Gastroesophageal sphincter (tissue), 4 donors: ENCODE measurements around the gene KBTBD12. TPM values are rescaled to one million over a fixed set of nuclear protein-coding genes. Genes with fewer than 3 reads are reported as not detected.
"Not testable (repeated sequence)": the region's sequence is repeated elsewhere in the genome, so short reads cannot be mapped to it uniquely, and the experiment has no call there.

Experiments
- ATAC-seq: fragments of 150-250 bp; one replicate; pipeline ENCODE4 v1.9.1; 2016; ENCODE audit warnings: mild to moderate bottlenecking, moderate library complexity
- H3K27ac ChIP-seq, 4 donors: fragments of 200-600 bp; sonication (generic) in 3 of 4; 1 replicate in 3 of 4; 2 replicates in 1 of 4; pipeline ENCODE4 v1.5.1; 2016 to 2019
- H3K27me3 ChIP-seq: fragments of 200-600 bp; sonication (generic); one replicate; pipeline ENCODE4 v1.5.1; 2019
- H3K36me3 ChIP-seq, 2 donors: fragments of 200-600 bp; sonication (generic); one replicate each; pipeline ENCODE4 v1.5.1; 2019; ENCODE audit warnings: control low read depth in 1 of 2
- H3K4me1 ChIP-seq, 3 donors: fragments of 200-600 bp; sonication (generic); 1 replicate in 2 of 3; 2 replicates in 1 of 3; pipeline ENCODE4 v1.5.1; 2016 to 2019; ENCODE audit warnings: control low read depth in 2 of 3
- H3K4me3 ChIP-seq, 2 donors: fragments of 200-600 bp; sonication (generic); one replicate each; pipeline ENCODE4 v1.5.1; 2019; ENCODE audit warnings: mild to moderate bottlenecking in 1 of 2, moderate library complexity in 1 of 2
- H3K9me3 ChIP-seq, 3 donors: fragments of 200-600 bp; sonication (generic); one replicate each; pipeline ENCODE4 v1.5.1; 2017 to 2019; ENCODE audit warnings: control low read depth in 2 of 3
- EP300 ChIP-seq: sonication (generic); formaldehyde crosslinking; IDR thresholded peaks from one replicate; pipeline ENCODE4 v1.6.1; 2017; ENCODE audit warnings: antibody characterized with exemption, mild to moderate bottlenecking
- POLR2A ChIP-seq, 2 donors: fragments of 450-650 bp; IDR thresholded peaks; one replicate each; pipeline ENCODE4 v1.6.1; 2017; ENCODE audit warnings: antibody characterized with exemption in 2 of 2, mild to moderate bottlenecking in 2 of 2, moderate library complexity in 1 of 2
- POLR2AphosphoS5 ChIP-seq: sonication (generic); formaldehyde crosslinking; IDR thresholded peaks from one replicate; pipeline ENCODE4 v1.6.1; 2017; ENCODE audit warnings: antibody characterized with exemption
- WGBS, 2 donors: methylation state at CpG; one replicate each; pipeline ENCODE4 v1.1.5; 2018; ENCODE audit warnings: low coverage in 1 of 2; 5-methylcytosine and 5-hydroxymethylcytosine counted together
- total RNA-seq, 4 donors: library from RNA; depleted of rRNA; stranded (reverse); fragments of >200 nt; gene quantifications; one replicate each; pipeline ENCODE4 v1.1.0, GENCODE V29; 2016
- TF ChIP-seq, protein P1 (sequence below), 4 experiments: fragments of 200-600 bp in 2 of 4; fragments of 450-650 bp in 2 of 4; sonication (generic) in 1 of 4; IDR thresholded peaks; one replicate each; pipeline ENCODE4 v1.5.1; 2017 to 2019; ENCODE audit warnings: antibody characterized with exemption in 4 of 4, mild to moderate bottlenecking in 2 of 4, moderate library complexity in 2 of 4

KBTBD12 gene
- total RNA-seq, 4 donors from 2014 or later, result 2.2 to 11.2 (median 5.8) TPM

DNA sequence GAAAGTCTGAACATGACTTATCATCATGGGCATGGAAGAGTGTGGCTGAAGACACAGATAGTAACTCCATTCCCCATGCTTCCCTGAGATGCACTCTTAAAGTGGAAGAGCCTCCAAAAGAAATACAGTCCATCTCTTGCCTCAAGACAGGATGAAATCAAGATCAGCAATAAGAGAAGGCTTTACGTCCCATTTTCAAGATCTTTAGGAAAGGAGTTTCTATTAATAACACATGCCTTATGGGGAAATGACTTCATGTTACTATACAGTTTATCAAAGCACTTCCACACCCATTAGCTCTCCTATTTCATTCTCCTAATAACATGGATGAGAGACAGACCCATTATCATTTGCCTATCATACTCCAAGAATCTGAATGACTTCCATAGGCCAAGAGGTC lies 6.1 kb upstream of the KBTBD12 start:
- Histone ChIP-seq H3K36me3 (no peaks in the 10 kb centered on the region), H3K4me1 (peaks cover 0 to 18% (median 7%) of the 10 kb centered on the region in 3 donors), H3K27ac (no peak overlapping the region), H3K27me3 (no peaks in the 10 kb centered on the region), H3K9me3 (no peaks in the 10 kb centered on the region), H3K4me3 (no peak overlapping the region)
- 0 to 67% methylated on average over 1 of the region's 1 CpG for WGBS, 2 donors
- TF ChIP-seq EP300 (no peak), POLR2A (IDR thresholded peaks at IDR 0.05) (no peak), POLR2AphosphoS5 (no peak)
- TF ChIP-seq, protein P1, sequence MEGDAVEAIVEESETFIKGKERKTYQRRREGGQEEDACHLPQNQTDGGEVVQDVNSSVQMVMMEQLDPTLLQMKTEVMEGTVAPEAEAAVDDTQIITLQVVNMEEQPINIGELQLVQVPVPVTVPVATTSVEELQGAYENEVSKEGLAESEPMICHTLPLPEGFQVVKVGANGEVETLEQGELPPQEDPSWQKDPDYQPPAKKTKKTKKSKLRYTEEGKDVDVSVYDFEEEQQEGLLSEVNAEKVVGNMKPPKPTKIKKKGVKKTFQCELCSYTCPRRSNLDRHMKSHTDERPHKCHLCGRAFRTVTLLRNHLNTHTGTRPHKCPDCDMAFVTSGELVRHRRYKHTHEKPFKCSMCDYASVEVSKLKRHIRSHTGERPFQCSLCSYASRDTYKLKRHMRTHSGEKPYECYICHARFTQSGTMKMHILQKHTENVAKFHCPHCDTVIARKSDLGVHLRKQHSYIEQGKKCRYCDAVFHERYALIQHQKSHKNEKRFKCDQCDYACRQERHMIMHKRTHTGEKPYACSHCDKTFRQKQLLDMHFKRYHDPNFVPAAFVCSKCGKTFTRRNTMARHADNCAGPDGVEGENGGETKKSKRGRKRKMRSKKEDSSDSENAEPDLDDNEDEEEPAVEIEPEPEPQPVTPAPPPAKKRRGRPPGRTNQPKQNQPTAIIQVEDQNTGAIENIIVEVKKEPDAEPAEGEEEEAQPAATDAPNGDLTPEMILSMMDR (IDR thresholded peaks at IDR 0.05), result no peak
- no peak for ATAC-seq

DNA sequence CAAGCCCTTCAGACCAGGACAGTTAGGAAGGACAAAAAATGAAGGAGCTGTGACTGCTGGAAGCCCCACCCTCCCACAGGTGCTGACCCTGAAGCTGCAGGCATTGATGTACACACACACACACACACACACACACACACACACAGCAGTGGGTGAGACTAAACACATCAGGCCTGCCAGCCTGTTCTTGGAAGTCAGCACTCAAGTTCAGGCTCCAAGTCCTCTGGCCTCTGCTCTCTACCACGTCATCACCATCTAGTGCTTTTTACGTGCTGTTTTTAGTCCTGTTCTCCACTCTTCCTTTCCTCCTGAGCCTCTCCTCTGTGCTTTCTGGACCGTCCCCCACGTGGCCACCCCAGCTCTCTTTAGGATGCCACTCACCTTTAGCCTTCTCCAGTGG lies 5.4 kb upstream of the KBTBD12 start:
- Histone ChIP-seq H3K27me3 (no peaks in the 10 kb centered on the region), H3K36me3 (no peaks in the 10 kb centered on the region), H3K27ac (no peak overlapping the region), H3K9me3 (no peaks in the 10 kb centered on the region), H3K4me1 (peaks cover 0 to 24% (median 12%) of the 10 kb centered on the region in 3 donors), H3K4me3 (no peak overlapping the region)
- WGBS, 2 donors, result 81% methylated on average over 4 of the region's 4 CpGs; no CpG with 5 or more reads in 1 of the 2 donors
- ATAC-seq, result no peak
- TF ChIP-seq POLR2AphosphoS5 (no peak), EP300 (no peak), POLR2A (IDR thresholded peaks at IDR 0.05) (no peak)
- TF ChIP-seq, protein P1 (IDR thresholded peaks at IDR 0.05), result no peak

DNA sequence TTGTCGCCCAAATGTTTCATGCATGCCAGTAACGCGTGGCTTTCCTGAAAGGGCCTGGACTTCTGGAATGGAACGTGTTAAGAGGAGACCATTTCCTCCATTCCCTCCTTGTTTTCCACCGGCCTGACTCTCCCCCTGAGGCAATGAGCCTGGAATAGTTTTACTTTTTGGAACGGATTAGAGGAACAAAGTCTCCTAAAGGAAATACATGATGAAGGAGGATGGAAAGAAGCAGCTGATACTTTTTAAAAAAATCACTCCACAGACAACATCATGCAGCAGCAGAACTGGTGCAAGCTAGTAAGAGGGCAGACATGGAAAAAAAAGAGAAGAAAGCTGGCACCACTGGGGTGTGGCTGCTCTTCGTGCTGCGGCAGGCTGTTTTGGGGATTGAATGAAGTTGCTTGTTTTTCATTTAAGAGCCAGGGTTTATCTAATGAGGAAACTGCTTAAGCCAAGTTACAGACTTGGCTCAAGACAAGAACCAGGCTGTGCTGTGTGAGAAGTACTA lies 3.6 kb upstream of the KBTBD12 start:
- ATAC-seq, result peak; percentile 10
- 14% methylated on average over 2 to 8 of the region's 8 CpGs for WGBS, 2 donors
- no peaks in the 10 kb centered on the region for H3K27me3 ChIP-seq
- no peaks in the 10 kb centered on the region for H3K9me3 ChIP-seq
- TF ChIP-seq EP300, result no peak
- no peak for TF ChIP-seq POLR2A (IDR thresholded peaks at IDR 0.05)
- no peak for TF ChIP-seq POLR2AphosphoS5
- TF ChIP-seq, protein P1 (IDR thresholded peaks at IDR 0.05), result no peak
- H3K4me1 ChIP-seq, result peaks cover 0 to 43% (median 16%) of the 10 kb centered on the region in 3 donors
- peak overlapping the region in 3 of 4 donors; percentile 50 to 68 (median 60) for H3K27ac ChIP-seq
- no peaks in the 10 kb centered on the region for H3K36me3 ChIP-seq
- H3K4me3 ChIP-seq, result no peak overlapping the region

DNA sequence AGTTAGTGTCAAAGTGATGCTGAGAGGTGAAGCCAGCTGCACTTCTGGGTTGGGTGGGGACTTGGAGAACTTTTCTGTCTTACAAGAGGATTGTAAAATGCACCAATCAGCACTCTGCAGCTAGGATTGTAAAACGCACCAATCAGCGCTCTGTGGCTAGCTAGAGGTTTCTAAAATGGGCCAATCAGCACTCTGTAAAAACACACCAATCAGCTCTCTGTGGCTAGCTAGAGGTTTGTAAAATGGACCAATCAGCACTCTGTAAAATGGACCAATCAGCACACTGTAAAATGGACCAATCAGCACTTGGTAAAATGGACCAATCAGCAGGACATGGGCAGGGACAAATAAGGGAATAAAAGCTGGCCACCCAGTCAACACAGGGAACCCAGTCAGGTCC lies 1.2 kb upstream of the KBTBD12 start:
- not testable (repeated sequence) for ATAC-seq, H3K4me3 ChIP-seq, H3K36me3 ChIP-seq, H3K9me3 ChIP-seq, H3K27me3 ChIP-seq
- WGBS, 2 donors, result 86 to 94% methylated on average over 2 of the region's 2 CpGs
- H3K27ac ChIP-seq, result peak overlapping the region in 3 of 4 donors; percentile 87 to 90 (median 88)
- peaks cover 0 to 52% (median 16%) of the 10 kb centered on the region in 3 donors for H3K4me1 ChIP-seq

DNA sequence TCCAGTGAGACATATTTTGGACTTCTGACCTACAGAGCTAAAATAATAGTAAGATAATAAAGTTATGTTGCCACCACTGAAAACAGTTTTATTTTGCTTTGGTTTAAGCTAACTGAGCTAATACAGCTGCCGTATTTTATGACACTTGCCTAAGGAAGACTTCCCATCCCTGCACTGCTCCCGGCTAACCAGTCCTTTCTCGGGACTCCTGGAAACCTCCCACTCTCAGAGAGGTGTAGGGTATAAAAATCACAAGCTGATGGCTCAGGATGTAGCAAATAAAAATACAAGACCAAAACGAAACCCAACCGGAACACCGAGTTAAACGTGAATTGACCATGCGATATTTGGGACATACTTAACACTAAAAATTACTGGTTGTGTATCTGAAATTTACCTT lies 448 bp upstream of the KBTBD12 start:
- no peaks in the 10 kb centered on the region for H3K27me3 ChIP-seq
- TF ChIP-seq EP300 (no peak), POLR2A (IDR thresholded peaks at IDR 0.05) (no peak), POLR2AphosphoS5 (no peak)
- TF ChIP-seq, protein P1 (IDR thresholded peaks at IDR 0.05), result no peak
- peaks cover 0 to 52% (median 16%) of the 10 kb centered on the region in 3 donors for H3K4me1 ChIP-seq
- no peak for ATAC-seq
- WGBS, 2 donors, result 19 to 52% methylated on average over 3 to 8 of the region's 8 CpGs
- peak overlapping the region; percentile 39 to 63 for H3K4me3 ChIP-seq
- H3K36me3 ChIP-seq, result no peaks in the 10 kb centered on the region
- H3K27ac ChIP-seq, result peak overlapping the region in 3 of 4 donors; percentile 87 to 90 (median 88)
- no peaks in the 10 kb centered on the region for H3K9me3 ChIP-seq
